AG09319 (cell line): ENCODE data around the gene HSD17B2.

Experiments used
- DNase-seq: peaks from one replicate; pipeline ENCODE4 v3.0.0-alpha.2; 2010; ENCODE audit warnings: low read depth; ENCODE audit errors: extremely low read depth
- CTCF ChIP-seq: IDR thresholded peaks from 2 replicates; pipeline ENCODE4 v1.5.1; 2011; ENCODE audit warnings: low read depth, mild to moderate bottlenecking, inconsistent platforms, low read length, moderate library complexity

Gene HSD17B2

DNA sequence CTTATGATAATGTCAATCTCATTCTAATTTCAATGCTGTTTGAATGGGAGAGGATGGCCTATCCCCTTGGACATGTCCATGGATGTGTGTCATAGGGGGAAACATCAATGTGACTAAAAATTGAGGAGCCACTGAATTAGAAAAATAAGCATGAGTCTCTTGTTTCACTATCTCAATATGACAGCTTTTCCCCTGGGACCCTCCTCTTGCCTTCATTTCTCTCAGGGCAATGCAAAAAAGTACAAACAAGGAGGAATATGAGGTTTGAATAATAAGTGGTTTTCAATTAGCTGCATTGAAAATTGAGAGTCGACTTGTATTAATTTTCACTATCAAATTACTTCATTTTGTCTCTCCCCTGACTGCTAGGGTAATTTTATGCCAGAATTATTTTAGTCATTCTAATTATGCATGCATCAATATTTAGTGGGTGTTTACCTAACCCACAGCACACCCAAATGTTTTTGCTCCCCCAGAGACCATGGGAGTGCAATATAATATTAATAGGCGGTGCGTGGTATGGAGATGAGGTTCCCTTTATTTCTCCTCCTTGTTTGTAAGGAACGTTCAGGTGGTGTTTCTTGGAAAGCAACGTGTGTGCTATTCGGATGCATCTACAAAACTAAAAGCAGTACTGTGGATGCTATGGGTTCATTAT is 17.0 kb upstream of the HSD17B2 start:
- TF ChIP-seq CTCF: no peak

DNA sequence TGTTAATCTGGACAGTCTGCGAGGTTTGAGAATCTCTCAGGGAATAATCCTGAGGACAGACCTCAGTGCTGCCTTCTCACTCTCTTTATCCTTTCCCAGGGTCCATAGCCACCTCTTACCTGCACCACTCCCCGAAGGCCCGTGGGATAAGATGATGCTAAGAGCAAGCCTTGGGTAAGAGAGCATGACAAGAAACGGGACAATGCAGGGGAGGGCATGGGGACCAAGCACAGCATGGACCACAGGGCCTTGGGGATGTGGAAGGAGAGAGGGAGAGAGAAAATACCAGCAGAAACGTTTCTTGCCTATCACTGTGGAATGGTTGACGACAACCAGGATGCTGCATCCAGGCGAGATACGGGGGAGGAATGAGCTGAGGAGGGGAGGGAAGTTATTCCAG is 15.5 kb upstream of the HSD17B2 start:
- DNase-seq: no peak
- TF ChIP-seq CTCF: no peak

More for the DNA sequence above, 17.0 kb upstream of the HSD17B2 start:
- no peak for DNase-seq

DNA sequence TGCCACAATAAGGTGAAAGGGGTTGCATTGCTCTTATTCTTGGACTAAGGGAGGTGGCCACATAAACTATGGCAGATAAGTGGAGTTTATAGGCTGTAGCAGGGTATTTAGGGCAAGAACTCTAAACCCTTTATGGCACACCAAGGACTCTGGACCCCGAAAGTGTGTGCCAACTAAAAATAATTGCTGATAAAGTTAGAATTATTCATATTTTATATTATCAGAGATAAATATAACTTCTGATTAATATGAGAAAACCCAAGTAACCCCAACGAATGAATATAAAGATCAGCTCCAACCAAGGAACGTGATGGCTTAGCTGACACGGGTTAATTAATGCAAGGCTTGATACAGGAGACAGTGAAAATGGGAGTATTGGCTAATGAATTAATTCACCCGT is 15.0 kb upstream of the HSD17B2 start:
- DNase-seq: no peak

DNA sequence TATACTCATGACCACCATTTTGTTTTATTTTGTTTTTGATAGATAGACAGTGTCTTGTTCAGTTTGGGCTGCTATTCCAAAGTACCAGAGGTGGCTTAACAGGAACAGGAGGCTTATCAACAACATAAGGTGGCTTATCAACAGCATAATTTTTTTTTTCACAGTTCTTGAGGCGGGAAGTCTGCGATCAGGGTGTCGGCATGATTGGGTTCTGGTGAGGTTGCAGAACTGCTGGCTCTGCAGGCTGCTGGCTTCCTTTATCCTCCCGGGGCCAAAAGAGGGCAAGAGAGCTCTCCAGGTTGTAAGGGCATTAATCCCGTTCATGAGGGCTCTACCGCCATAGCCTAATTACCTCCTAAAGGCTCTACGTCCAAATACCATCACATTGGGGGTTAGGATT is 11.8 kb upstream of the HSD17B2 start:
- no peak for TF ChIP-seq CTCF
- DNase-seq: no peak

More for the DNA sequence above, 15.0 kb upstream of the HSD17B2 start:
- no peak for TF ChIP-seq CTCF

DNA sequence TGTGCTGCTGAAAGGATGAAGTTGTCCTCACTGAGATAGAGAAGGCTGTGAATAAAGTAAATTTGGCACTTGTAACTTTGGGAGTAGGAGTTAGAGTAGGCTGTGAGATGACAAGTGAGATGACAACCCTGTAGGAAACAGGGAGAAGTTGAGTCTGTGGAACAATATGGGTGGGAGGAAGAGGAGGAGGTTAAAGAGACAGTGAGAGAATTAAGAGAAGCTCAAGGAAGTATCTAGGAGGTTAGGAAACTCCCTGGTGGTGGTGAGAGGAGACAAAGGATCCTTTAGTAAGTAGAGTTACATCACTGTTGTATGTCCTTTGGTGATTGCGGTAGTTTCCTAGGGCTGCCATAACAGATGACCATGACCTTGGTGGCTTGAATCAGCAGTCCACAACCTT is 10.7 kb upstream of the HSD17B2 start:
- no peak for TF ChIP-seq CTCF
- DNase-seq: no peak

GRCh38 chr16:82024883-82025282 is 10.2 kb upstream of the HSD17B2 start:
- no peak for TF ChIP-seq CTCF

DNA sequence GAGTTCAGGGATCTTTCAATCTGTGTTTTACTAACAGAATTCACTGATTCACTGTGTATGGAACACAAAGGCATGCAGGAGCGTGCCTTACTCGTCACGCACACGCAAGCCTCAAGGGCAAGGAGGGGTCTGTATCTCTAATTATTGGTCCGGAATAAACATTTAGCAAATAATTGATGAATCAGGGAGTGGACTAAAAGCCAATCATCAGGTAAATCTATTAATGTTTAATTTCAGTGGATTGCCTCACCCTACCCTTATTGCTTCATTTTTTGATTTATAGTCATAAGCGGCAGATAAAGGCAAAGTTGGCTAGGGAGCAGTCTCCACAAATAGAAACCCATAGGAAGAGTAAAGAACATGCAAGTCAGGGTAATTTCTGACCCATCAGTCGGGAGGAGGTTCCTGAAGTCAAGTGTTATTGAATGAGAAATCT is 7.4 kb upstream of the HSD17B2 start:
- DNase-seq: no peak
- no peak for TF ChIP-seq CTCF

More at GRCh38 chr16:82024883-82025282, 10.2 kb upstream of the HSD17B2 start:
- no peak for DNase-seq
